ENCODE results near the gene C9orf85. TPM values are rescaled to one million over a fixed set of nuclear protein-coding genes. Genes with fewer than 3 reads are reported as not detected.

Gene C9orf85
- total and polyA plus RNA-seq, 8 donors, result 8.3 to 20.8 (median 18.2) TPM

GRCh38 chr9:71968541-71969090 lies 57.2 kb downstream of the C9orf85 start:
- intact Hi-C loops (cut with DNase I), result no loop called here
- no peak for ATAC-seq
- H3K9me3 ChIP-seq, result peaks cover 0 to 18% of the 10 kb centered on the region in 2 donors
- TF ChIP-seq, protein P1, sequence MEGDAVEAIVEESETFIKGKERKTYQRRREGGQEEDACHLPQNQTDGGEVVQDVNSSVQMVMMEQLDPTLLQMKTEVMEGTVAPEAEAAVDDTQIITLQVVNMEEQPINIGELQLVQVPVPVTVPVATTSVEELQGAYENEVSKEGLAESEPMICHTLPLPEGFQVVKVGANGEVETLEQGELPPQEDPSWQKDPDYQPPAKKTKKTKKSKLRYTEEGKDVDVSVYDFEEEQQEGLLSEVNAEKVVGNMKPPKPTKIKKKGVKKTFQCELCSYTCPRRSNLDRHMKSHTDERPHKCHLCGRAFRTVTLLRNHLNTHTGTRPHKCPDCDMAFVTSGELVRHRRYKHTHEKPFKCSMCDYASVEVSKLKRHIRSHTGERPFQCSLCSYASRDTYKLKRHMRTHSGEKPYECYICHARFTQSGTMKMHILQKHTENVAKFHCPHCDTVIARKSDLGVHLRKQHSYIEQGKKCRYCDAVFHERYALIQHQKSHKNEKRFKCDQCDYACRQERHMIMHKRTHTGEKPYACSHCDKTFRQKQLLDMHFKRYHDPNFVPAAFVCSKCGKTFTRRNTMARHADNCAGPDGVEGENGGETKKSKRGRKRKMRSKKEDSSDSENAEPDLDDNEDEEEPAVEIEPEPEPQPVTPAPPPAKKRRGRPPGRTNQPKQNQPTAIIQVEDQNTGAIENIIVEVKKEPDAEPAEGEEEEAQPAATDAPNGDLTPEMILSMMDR (IDR thresholded peaks at IDR 0.05), result no peak
- H3K27ac ChIP-seq, result no peak overlapping the region
- no peak overlapping the region for H3K4me3 ChIP-seq
- H3K36me3 ChIP-seq, result peaks cover 0 to 40% of the 10 kb centered on the region in 2 donors
- H3K27me3 ChIP-seq, result no peaks in the 10 kb centered on the region
- peaks cover 0 to 3% of the 10 kb centered on the region in 2 donors for H3K4me1 ChIP-seq
- no peak for DNase-seq

DNA sequence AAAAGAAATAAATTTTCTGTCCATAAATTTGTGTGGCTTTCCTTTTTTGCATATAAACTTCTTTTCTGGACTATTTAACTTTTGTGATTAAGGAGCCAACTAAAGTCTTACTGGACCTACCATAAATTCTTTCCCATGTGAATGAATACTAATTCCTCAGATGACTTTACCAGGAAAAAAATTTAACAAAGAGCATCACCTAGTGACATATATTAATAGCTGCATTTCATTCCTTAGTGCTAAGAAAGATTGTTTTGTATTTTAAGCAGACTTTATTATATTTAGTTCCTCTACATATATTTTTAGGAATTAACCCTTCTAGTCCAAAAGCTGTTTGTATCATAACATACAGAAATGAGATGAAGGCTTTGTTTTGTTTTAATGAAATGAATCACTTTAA lies 64.4 kb downstream of the C9orf85 start:
- no peaks in the 10 kb centered on the region for H3K4me1 ChIP-seq
- DNase-seq (no peak), ATAC-seq (no peak)
- H3K36me3 ChIP-seq, result peaks cover 0 to 35% of the 10 kb centered on the region in 2 donors
- TF ChIP-seq, protein P1 (IDR thresholded peaks at IDR 0.05), result no peak
- no peak overlapping the region for H3K27ac ChIP-seq
- no peak overlapping the region for H3K4me3 ChIP-seq
- no peaks in the 10 kb centered on the region for H3K27me3 ChIP-seq
- no peaks in the 10 kb centered on the region for H3K9me3 ChIP-seq
- intact Hi-C loops (cut with DNase I), result no loop called here

DNA sequence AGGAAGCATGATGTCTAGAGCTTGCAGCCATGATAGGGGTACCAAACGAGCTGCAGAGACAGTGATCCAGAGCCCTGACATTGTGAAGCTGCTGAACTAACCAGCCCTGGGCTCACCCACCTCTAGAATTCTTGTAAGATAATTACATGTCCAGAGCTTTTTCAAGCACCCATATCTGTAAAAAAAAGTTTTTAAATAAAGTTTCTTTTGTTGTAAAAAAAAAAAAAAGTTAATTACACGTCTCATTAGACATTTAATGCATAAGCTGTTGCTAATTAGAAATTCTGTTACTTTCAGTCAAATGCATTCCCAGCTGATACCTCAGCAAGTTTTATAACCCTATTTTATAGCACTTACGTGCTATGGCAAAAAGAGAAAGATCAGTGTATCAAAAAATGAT lies 65.6 kb downstream of the C9orf85 start:
- Histone ChIP-seq H3K9me3 (no peaks in the 10 kb centered on the region), H3K27me3 (no peaks in the 10 kb centered on the region), H3K4me1 (no peaks in the 10 kb centered on the region), H3K27ac (no peak overlapping the region), H3K36me3 (peaks cover 0 to 30% of the 10 kb centered on the region in 2 donors), H3K4me3 (no peak overlapping the region)
- no peak for DNase-seq
- TF ChIP-seq, protein P1 (IDR thresholded peaks at IDR 0.05), result no peak
- intact Hi-C loops (cut with DNase I), result no loop called here
- no peak for ATAC-seq

DNA sequence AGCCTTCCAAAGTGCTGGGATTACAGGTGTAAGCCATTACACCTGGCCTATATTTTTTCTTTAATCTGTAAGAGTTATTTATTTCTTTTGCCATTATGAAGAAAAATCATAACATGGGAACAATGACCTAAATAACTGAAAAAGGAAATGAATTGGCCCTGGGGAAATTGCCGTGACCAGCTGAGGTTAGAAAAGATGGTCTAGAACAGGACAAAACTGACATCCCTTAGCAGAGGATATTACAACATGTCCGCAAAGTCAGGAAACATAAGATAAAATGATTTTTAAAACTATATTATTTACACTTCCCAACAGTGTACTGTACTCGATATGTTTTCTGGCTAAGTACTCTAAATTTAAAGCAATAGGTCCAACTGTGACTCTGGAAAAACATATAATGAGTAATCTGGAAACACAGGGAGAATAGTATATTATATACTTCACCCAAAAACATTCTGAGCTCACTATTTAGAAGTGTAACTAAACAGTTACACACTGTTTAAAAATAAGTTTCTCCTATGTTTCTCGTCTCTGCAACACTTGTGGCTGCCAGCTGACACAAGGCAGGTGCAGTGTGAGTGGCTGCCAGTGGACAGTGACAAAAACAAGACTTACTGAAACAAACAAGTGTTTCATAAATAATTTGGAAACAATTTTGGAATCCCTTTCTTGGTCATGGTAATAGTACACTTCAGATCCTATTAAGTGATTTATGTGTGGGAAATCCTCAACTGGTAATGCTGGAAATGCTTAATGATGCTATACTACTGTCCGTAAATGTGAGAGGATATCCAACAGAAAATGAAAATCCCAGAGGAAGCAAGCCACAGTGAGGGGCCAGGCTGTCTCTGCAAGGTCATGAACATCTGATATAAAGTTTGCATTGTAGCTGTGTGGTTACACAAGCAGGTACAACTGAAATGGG lies 69.1 kb downstream of the C9orf85 start:
- ATAC-seq (no peak), DNase-seq (no peak)
- TF ChIP-seq, protein P1 (IDR thresholded peaks at IDR 0.05), result no peak
- Histone ChIP-seq H3K27ac (no peak overlapping the region), H3K4me3 (no peak overlapping the region), H3K9me3 (no peaks in the 10 kb centered on the region), H3K4me1 (no peaks in the 10 kb centered on the region), H3K27me3 (no peaks in the 10 kb centered on the region), H3K36me3 (no peaks in the 10 kb centered on the region)
- intact Hi-C loops (cut with DNase I), result no loop called here

GRCh38 chr9:71981944-71982343 lies 70.5 kb downstream of the C9orf85 start:
- Histone ChIP-seq H3K36me3 (no peaks in the 10 kb centered on the region), H3K9me3 (no peaks in the 10 kb centered on the region), H3K27ac (no peak overlapping the region), H3K27me3 (no peaks in the 10 kb centered on the region), H3K4me3 (no peak overlapping the region), H3K4me1 (no peaks in the 10 kb centered on the region)
- TF ChIP-seq, protein P1 (IDR thresholded peaks at IDR 0.05), result no peak
- ATAC-seq, result no peak
- DNase-seq, result no peak
- intact Hi-C loops (cut with DNase I), result no loop called here
